ENCODE results near the gene VAX1. TPM values are rescaled to one million over a fixed set of nuclear protein-coding genes. Genes with fewer than 3 reads are reported as not detected.

Gene VAX1
- not detected in 2 replicates for total RNA-seq

GRCh38 chr10:117137911-117138642, at the start of gene VAX1:
VAX1 (minus strand) TSS chr10:117138270; CDS start chr10:117138056, 214 bp downstream.

Other genes starting within 250 kb of the VAX1 start
- gene SHTN1, start 133.1 kb downstream of the VAX1 start, total RNA-seq = 8.5 and 9.0 TPM in 2 replicates
- gene KCNK18, start 59.2 kb upstream of the VAX1 start, total RNA-seq = not detected in 2 replicates
- gene SLC18A2, start 102.8 kb upstream of the VAX1 start, total RNA-seq = not detected in 2 replicates
- gene PDZD8, start 237.2 kb upstream of the VAX1 start, total RNA-seq = 14.4 and 23.8 TPM in 2 replicates

Measured in airway epithelial cell (primary cell).